ENCODE data around the gene ZNF467.

ZNF467 gene

DNA sequence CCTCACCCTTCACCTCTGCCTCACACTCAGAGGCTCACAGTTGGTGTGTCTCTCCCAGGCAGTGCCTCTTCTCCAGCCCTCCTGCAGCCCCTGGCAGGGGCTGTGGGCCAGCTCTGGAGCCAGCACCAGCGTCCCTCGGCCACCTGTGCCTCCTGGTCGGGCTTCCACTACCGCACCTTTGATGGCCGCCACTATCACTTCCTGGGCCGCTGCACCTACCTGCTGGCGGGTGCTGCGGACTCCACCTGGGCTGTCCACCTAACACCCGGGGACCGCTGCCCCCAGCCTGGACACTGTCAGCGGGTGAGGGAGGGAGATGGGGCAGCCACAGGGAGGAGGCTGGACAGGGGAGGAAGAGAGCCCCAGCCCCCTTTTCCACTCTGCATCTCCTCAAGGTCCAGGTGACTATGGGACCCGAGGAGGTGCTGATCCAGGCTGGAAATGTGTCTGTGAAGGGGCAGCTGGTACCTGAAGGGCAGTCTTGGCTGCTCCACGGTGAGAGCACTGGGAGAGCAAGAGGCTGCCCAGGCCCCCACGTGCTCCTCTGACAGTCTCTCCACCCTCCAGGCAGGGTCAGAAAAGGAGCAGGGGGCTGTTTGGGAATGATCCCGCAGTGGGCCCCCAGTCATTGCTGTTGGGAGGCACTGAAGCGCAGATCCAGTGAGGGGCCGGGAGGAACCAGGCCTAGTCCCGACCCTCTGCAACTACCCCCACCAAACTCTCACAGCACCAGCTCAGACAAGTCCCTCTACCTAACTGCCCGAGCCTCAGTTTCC, 4.4 kb upstream of the ZNF467 start:
- no peak for TF ChIP-seq GLIS3 (CRISPR knock-in tag; IDR thresholded peaks at IDR 0.05)
- TF ChIP-seq TOX (CRISPR knock-in tag; IDR thresholded peaks at IDR 0.05; ENCODE audit: borderline replicate concordance), result no peak
- TF ChIP-seq, protein P1, sequence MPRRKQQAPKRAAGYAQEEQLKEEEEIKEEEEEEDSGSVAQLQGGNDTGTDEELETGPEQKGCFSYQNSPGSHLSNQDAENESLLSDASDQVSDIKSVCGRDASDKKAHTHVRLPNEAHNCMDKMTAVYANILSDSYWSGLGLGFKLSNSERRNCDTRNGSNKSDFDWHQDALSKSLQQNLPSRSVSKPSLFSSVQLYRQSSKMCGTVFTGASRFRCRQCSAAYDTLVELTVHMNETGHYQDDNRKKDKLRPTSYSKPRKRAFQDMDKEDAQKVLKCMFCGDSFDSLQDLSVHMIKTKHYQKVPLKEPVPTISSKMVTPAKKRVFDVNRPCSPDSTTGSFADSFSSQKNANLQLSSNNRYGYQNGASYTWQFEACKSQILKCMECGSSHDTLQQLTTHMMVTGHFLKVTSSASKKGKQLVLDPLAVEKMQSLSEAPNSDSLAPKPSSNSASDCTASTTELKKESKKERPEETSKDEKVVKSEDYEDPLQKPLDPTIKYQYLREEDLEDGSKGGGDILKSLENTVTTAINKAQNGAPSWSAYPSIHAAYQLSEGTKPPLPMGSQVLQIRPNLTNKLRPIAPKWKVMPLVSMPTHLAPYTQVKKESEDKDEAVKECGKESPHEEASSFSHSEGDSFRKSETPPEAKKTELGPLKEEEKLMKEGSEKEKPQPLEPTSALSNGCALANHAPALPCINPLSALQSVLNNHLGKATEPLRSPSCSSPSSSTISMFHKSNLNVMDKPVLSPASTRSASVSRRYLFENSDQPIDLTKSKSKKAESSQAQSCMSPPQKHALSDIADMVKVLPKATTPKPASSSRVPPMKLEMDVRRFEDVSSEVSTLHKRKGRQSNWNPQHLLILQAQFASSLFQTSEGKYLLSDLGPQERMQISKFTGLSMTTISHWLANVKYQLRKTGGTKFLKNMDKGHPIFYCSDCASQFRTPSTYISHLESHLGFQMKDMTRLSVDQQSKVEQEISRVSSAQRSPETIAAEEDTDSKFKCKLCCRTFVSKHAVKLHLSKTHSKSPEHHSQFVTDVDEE (CRISPR knock-in tag; IDR thresholded peaks at IDR 0.05), result no peak
- TF ChIP-seq ZC3H10 (CRISPR knock-in tag; IDR thresholded peaks at IDR 0.05), result no peak
- no peak for TF ChIP-seq ZFP3 (CRISPR knock-in tag; IDR thresholded peaks at IDR 0.05)
- TF ChIP-seq, protein P2, sequence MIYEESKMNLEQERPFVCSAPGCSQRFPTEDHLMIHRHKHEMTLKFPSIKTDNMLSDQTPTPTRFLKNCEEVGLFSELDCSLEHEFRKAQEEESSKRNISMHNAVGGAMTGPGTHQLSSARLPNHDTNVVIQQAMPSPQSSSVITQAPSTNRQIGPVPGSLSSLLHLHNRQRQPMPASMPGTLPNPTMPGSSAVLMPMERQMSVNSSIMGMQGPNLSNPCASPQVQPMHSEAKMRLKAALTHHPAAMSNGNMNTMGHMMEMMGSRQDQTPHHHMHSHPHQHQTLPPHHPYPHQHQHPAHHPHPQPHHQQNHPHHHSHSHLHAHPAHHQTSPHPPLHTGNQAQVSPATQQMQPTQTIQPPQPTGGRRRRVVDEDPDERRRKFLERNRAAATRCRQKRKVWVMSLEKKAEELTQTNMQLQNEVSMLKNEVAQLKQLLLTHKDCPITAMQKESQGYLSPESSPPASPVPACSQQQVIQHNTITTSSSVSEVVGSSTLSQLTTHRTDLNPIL (CRISPR knock-in tag; IDR thresholded peaks at IDR 0.05; ENCODE audit: low read depth), result no peak
- no peak for TF ChIP-seq OSR1 (CRISPR knock-in tag; IDR thresholded peaks at IDR 0.05)
- no peak for TF ChIP-seq ISL1 (CRISPR knock-in tag; IDR thresholded peaks at IDR 0.05)
- TF ChIP-seq ARNTL (CRISPR knock-in tag; IDR thresholded peaks at IDR 0.05; ENCODE audit: borderline replicate concordance, low read depth), result no peak
- TF ChIP-seq ZNF8 (CRISPR knock-in tag; IDR thresholded peaks at IDR 0.05), result no peak
- TF ChIP-seq BACH2 (CRISPR knock-in tag; IDR thresholded peaks at IDR 0.05; ENCODE audit: borderline replicate concordance), result no peak
- TF ChIP-seq TCF4 (CRISPR knock-in tag; IDR thresholded peaks at IDR 0.05; ENCODE audit: borderline replicate concordance), result no peak
- TF ChIP-seq, protein P3, sequence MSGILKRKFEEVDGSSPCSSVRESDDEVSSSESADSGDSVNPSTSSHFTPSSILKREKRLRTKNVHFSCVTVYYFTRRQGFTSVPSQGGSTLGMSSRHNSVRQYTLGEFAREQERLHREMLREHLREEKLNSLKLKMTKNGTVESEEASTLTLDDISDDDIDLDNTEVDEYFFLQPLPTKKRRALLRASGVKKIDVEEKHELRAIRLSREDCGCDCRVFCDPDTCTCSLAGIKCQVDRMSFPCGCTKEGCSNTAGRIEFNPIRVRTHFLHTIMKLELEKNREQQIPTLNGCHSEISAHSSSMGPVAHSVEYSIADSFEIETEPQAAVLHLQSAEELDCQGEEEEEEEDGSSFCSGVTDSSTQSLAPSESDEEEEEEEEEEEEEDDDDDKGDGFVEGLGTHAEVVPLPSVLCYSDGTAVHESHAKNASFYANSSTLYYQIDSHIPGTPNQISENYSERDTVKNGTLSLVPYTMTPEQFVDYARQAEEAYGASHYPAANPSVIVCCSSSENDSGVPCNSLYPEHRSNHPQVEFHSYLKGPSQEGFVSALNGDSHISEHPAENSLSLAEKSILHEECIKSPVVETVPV (CRISPR knock-in tag; IDR thresholded peaks at IDR 0.05), result no peak
- TF ChIP-seq ZNF70 (CRISPR knock-in tag; IDR thresholded peaks at IDR 0.05), result no peak
- ATAC-seq, result no peak

DNA sequence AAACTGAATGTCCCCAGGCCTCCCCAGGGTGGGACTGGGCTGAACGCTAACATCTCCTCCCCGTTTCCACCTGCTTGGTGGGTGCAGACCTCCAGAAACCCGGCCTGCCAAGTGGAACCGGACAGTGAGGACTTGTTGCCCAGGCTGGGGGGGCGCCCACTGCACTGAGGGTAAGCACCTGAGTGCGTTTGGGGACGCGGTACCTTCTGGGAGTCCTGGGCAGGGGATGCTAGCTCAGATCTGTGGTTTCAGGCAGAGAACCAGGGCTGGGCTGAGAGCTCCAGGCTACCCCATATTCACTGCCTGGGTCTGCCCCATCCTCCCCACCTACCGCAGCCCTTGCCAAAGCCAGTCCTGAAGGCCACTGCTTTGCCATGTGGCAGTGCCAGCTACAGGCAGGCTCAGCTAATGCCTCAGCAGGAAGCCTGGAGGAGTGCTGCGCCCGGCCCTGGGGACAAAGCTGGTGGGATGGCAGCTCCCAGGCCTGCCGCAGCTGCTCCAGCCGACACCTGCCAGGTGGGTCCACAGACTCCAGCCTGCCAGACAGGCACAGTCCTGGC, 3.5 kb upstream of the ZNF467 start:
- TF ChIP-seq ISL1 (CRISPR knock-in tag; IDR thresholded peaks at IDR 0.05) (no peak), TOX (CRISPR knock-in tag; IDR thresholded peaks at IDR 0.05; ENCODE audit: borderline replicate concordance) (no peak), ZNF70 (CRISPR knock-in tag; IDR thresholded peaks at IDR 0.05) (no peak)
- TF ChIP-seq, protein P1 (CRISPR knock-in tag; IDR thresholded peaks at IDR 0.05), result no peak
- TF ChIP-seq, protein P3 (CRISPR knock-in tag; IDR thresholded peaks at IDR 0.05), result no peak
- ATAC-seq, result no peak

DNA sequence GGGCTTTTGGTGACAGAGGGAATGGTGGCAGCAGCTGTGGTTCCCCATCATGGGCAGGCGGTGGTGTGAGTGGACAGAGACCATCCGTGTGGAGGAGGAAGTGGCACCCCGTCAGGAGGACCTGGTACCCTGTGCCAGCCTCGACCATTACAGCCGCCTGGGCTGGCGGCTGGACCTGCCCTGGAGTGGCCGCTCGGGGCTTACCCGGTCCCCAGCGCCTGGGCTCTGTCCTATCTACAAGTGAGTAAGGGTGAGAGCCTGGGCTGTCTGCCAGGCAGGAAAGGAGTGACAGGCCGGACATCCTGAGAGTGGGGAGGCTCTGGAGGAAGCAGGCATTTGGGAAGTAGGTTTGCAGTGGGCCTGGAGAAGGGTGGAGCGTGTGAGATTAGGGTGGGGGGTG, 2.9 kb upstream of the ZNF467 start:
- TF ChIP-seq ZNF8 (CRISPR knock-in tag; IDR thresholded peaks at IDR 0.05), result no peak
- TF ChIP-seq TOX (CRISPR knock-in tag; IDR thresholded peaks at IDR 0.05; ENCODE audit: borderline replicate concordance), result no peak
- TF ChIP-seq ZFP3 (CRISPR knock-in tag; IDR thresholded peaks at IDR 0.05), result no peak
- no peak for TF ChIP-seq BACH2 (CRISPR knock-in tag; IDR thresholded peaks at IDR 0.05; ENCODE audit: borderline replicate concordance)
- no peak for TF ChIP-seq RARB (CRISPR knock-in tag; IDR thresholded peaks at IDR 0.05)
- TF ChIP-seq ZC3H10 (CRISPR knock-in tag; IDR thresholded peaks at IDR 0.05), result no peak
- TF ChIP-seq ARNTL (CRISPR knock-in tag; IDR thresholded peaks at IDR 0.05; ENCODE audit: borderline replicate concordance, low read depth), result no peak
- TF ChIP-seq, protein P3 (CRISPR knock-in tag; IDR thresholded peaks at IDR 0.05), result no peak
- TF ChIP-seq ZNF565 (CRISPR knock-in tag; conservative IDR thresholded peaks at IDR 0.05; ENCODE audit: low read depth), result no peak
- ATAC-seq, result peak; percentile 16

All from SK-N-SH treated with all-trans-retinoic acid at 6 μM for 48 hours (cell line).